Gastrocnemius medialis (tissue), 4 donors: ENCODE data around the gene EEF1A2. TPM values are rescaled to one million over a fixed set of nuclear protein-coding genes. Genes with fewer than 3 reads are reported as not detected.

ENCODE experiments used
- ATAC-seq, 2 donors: fragments of 150-250 bp; one replicate each; pipeline ENCODE4 v1.9.1; 2016
- DNase-seq, 2 donors: peaks; one replicate each; pipeline ENCODE4 v3.0.0-alpha.2; 2019
- H3K27ac ChIP-seq, 4 donors: fragments of 200-600 bp; sonication (generic); 1 replicate in 1 of 4; 2 replicates in 3 of 4; pipeline ENCODE4 v1.5.1; 2016 to 2018; ENCODE audit warnings: mild to moderate bottlenecking in 2 of 4, moderate library complexity in 1 of 4
- H3K27me3 ChIP-seq, 3 donors: fragments of 200-600 bp; sonication (generic) in 2 of 3; 1 replicate in 1 of 3; 2 replicates in 2 of 3; pipeline versions ENCODE4 v1.5.1 to v1.6.0; 2016 to 2019; ENCODE audit warnings: mild to moderate bottlenecking in 1 of 3, moderate library complexity in 1 of 3
- H3K36me3 ChIP-seq, 2 donors: fragments of 200-600 bp; sonication (generic) in 1 of 2; one replicate each; pipeline ENCODE4 v1.5.1; 2017 to 2018
- H3K4me1 ChIP-seq, 2 donors: fragments of 200-600 bp; sonication (generic) in 1 of 2; one replicate each; pipeline ENCODE4 v1.5.1; 2016 to 2017; ENCODE audit warnings: mild to moderate bottlenecking in 2 of 2
- H3K4me3 ChIP-seq, 4 donors: fragments of 200-600 bp; sonication (generic) in 3 of 4; 1 replicate in 1 of 4; 2 replicates in 3 of 4; pipeline ENCODE4 v1.5.1; 2016 to 2019; ENCODE audit warnings: mild to moderate bottlenecking in 2 of 4
- H3K9me3 ChIP-seq, 3 donors: fragments of 200-600 bp; sonication (generic) in 2 of 3; 1 replicate in 1 of 3; 2 replicates in 2 of 3; pipeline ENCODE4 v1.5.1; 2016 to 2019
- CTCF ChIP-seq, 5 experiments: fragments of 450-650 bp in 3 of 5; fragments of 200-600 bp in 2 of 5; sonication (generic) in 2 of 5; IDR thresholded peaks in 4 of 5; conservative IDR thresholded peaks in 1 of 5; 1 replicate in 4 of 5; 2 replicates in 1 of 5; pipeline ENCODE4 v1.5.1; 2016 to 2019; ENCODE audit warnings: antibody characterized with exemption in 5 of 5, mild to moderate bottlenecking in 3 of 5, moderate library complexity in 3 of 5
- POLR2A ChIP-seq, 2 donors: fragments of 450-650 bp; IDR thresholded peaks; one replicate each; pipeline ENCODE4 v1.6.1; 2017; ENCODE audit warnings: antibody characterized with exemption in 2 of 2, mild to moderate bottlenecking in 2 of 2, moderate library complexity in 2 of 2
- in situ Hi-C, 4 donors: fragments of 200-750 bp; cut with MboI; loops; one replicate each; pipeline versions ENCODE4 v1.15.0 to v1.8.0; 2017; ENCODE audit warnings: low sequenced_read_pairs in 4 of 4
- intact Hi-C: fragments of 100-400 bp; cut with DNase I; formaldehyde crosslinking; loops from one replicate; pipeline ENCODE4 v1.15.1; 2023; ENCODE audit warnings: low total_unique reads
- total RNA-seq, 4 donors: library from RNA; depleted of rRNA; stranded (reverse); fragments of >200 nt; gene quantifications; one replicate each; pipeline versions ENCODE4 v1.1.0 to v1.2.3, GENCODE V29; 2016

The EEF1A2 gene
- total RNA-seq, 4 donors from 2014 or later = 1,736 to 2,603 (median 2,395) TPM

- in situ Hi-C loops = no loop called here
These were observed 20.3 kb downstream of the EEF1A2 start for GRCh38 chr20:63478346-63479302.

GRCh38 chr20:63477944-63478343, 20.9 kb downstream of the EEF1A2 start:
- Histone ChIP-seq H3K4me3 (no peak overlapping the region), H3K27ac (no peak overlapping the region), H3K27me3 (peaks cover 47 to 69% (median 48%) of the 10 kb centered on the region in 3 donors), H3K4me1 (no peaks in the 10 kb centered on the region), H3K9me3 (no peaks in the 10 kb centered on the region), H3K36me3 (no peaks in the 10 kb centered on the region)
- DNase-seq (no peak), ATAC-seq (no peak)
- intact Hi-C loops (no loop called here), in situ Hi-C loops (no loop called here)
- TF ChIP-seq CTCF (IDR thresholded peaks at IDR 0.05 in 4 of 5, conservative IDR thresholded peaks at IDR 0.05 in 1 of 5) (no peak), POLR2A (IDR thresholded peaks at IDR 0.05) (no peak)

More at GRCh38 chr20:63478346-63479302, 20.3 kb downstream of the EEF1A2 start:
- intact Hi-C loops = no loop called here
- no peak overlapping the region for H3K4me3 ChIP-seq
- H3K27me3 ChIP-seq = peaks cover 40 to 62% (median 42%) of the 10 kb centered on the region in 3 donors
- no peaks in the 10 kb centered on the region for H3K9me3 ChIP-seq
- ATAC-seq (no peak), DNase-seq (peak in 1 of 2 donors; percentile 32)
- TF ChIP-seq CTCF (IDR thresholded peaks at IDR 0.05 in 4 of 5, conservative IDR thresholded peaks at IDR 0.05 in 1 of 5) (no peak), POLR2A (IDR thresholded peaks at IDR 0.05) (peak in 1 of 2 donors; percentile 4)
- no peak overlapping the region for H3K27ac ChIP-seq
- H3K36me3 ChIP-seq = no peaks in the 10 kb centered on the region
- H3K4me1 ChIP-seq = no peaks in the 10 kb centered on the region

- no peak overlapping the region for H3K27ac ChIP-seq
- H3K27me3 ChIP-seq = peaks cover 48 to 71% (median 51%) of the 10 kb centered on the region in 3 donors
- no peak for ATAC-seq
- H3K36me3 ChIP-seq = no peaks in the 10 kb centered on the region
- TF ChIP-seq POLR2A (IDR thresholded peaks at IDR 0.05) = no peak
- no peak for TF ChIP-seq CTCF (IDR thresholded peaks at IDR 0.05 in 4 of 5, conservative IDR thresholded peaks at IDR 0.05 in 1 of 5)
- intact Hi-C loops (no loop called here), in situ Hi-C loops (no loop called here)
- H3K4me1 ChIP-seq = no peaks in the 10 kb centered on the region
- H3K9me3 ChIP-seq = no peaks in the 10 kb centered on the region
- H3K4me3 ChIP-seq = no peak overlapping the region
- DNase-seq = peak in 1 of 2 donors; percentile 21
These were observed 21.7 kb downstream of the EEF1A2 start for GRCh38 chr20:63477061-63477616.

GRCh38 chr20:63475209-63475608, 23.7 kb downstream of the EEF1A2 start:
- no peaks in the 10 kb centered on the region for H3K36me3 ChIP-seq
- no peak for ATAC-seq
- no peaks in the 10 kb centered on the region for H3K9me3 ChIP-seq
- in situ Hi-C loops (no loop called here), intact Hi-C loops (no loop called here)
- peak in 1 of 2 donors; percentile 7 for TF ChIP-seq POLR2A (IDR thresholded peaks at IDR 0.05)
- no peak for TF ChIP-seq CTCF (IDR thresholded peaks at IDR 0.05 in 4 of 5, conservative IDR thresholded peaks at IDR 0.05 in 1 of 5)
- peaks cover 68 to 82% (median 70%) of the 10 kb centered on the region in 3 donors for H3K27me3 ChIP-seq
- peaks cover 0 to 4% of the 10 kb centered on the region in 2 donors for H3K4me1 ChIP-seq
- DNase-seq = peak in 1 of 2 donors; percentile 25
- H3K27ac ChIP-seq = no peak overlapping the region
- H3K4me3 ChIP-seq = no peak overlapping the region
